DND-41 (cell line): ENCODE data around the gene NPC2.

Experiments
- ATAC-seq: fragments of 200-7000 bp; cut with Tn5 transposase; 3 replicates; pipeline ENCODE4 v1.9.1; 2021; ENCODE audit warnings: low read depth; ENCODE audit not compliant: insufficient read depth
- DNase-seq: peaks from one replicate; pipeline ENCODE4 v3.0.0-alpha.2; 2020
- H2AFZ ChIP-seq: 2 replicates; pipeline ENCODE4 v1.6.0; 2012; ENCODE audit warnings: low read depth, low read length
- H3K27ac ChIP-seq: 2 replicates; pipeline ENCODE4 v1.5.1; 2012; ENCODE audit warnings: low read length, inconsistent platforms
- H3K27me3 ChIP-seq: fragments of 200-600 bp; sonication (generic); 2 replicates; pipeline ENCODE4 v1.6.0; 2012; ENCODE audit warnings: low read length, mild to moderate bottlenecking, inconsistent platforms; ENCODE audit not compliant: insufficient read depth, poor library complexity
- H3K36me3 ChIP-seq: 2 replicates; pipeline ENCODE4 v1.5.1; 2012; ENCODE audit warnings: low read length, inconsistent platforms; ENCODE audit not compliant: insufficient read depth
- H3K4me1 ChIP-seq: 2 replicates; pipeline ENCODE4 v1.5.1; 2012; ENCODE audit warnings: mild to moderate bottlenecking, low read length; ENCODE audit not compliant: insufficient read depth
- H3K4me2 ChIP-seq: 2 replicates; pipeline ENCODE4 v1.6.0; 2012; ENCODE audit warnings: mild to moderate bottlenecking, moderate library complexity, low read length, inconsistent platforms; ENCODE audit not compliant: insufficient read depth
- H3K4me3 ChIP-seq, 2 experiments: fragments of 200-600 bp in 1 of 2; shearing (Covaris generic) in 1 of 2; 2 replicates each; pipeline ENCODE4 v1.5.1; 2012 to 2016; ENCODE audit warnings: inconsistent platforms in 2 of 2, low read length in 2 of 2, mild to moderate bottlenecking in 2 of 2, low read depth in 1 of 2, moderate library complexity in 1 of 2
- H3K79me2 ChIP-seq: 2 replicates; pipeline ENCODE4 v1.6.0; 2012; ENCODE audit warnings: low read length, inconsistent platforms; ENCODE audit not compliant: insufficient read depth
- H3K9ac ChIP-seq: 2 replicates; pipeline ENCODE4 v1.6.0; 2012; ENCODE audit warnings: low read depth, mild to moderate bottlenecking, inconsistent platforms, low read length, moderate library complexity
- H3K9me3 ChIP-seq: 2 replicates; pipeline ENCODE4 v1.5.1; 2012; ENCODE audit warnings: low read length, moderate library complexity, mild to moderate bottlenecking, inconsistent platforms; ENCODE audit not compliant: insufficient read depth, severe bottlenecking
- H4K20me1 ChIP-seq: 2 replicates; pipeline ENCODE4 v1.6.0; 2012; ENCODE audit warnings: low read length; ENCODE audit not compliant: insufficient read depth
- CTCF ChIP-seq: IDR thresholded peaks from 2 replicates; pipeline ENCODE4 v1.5.1; 2012; ENCODE audit warnings: borderline replicate concordance, low read length, moderate library complexity, mild to moderate bottlenecking; ENCODE audit not compliant: poor library complexity, severe bottlenecking; ENCODE audit errors: extremely low read depth
- EZH2 ChIP-seq: IDR thresholded peaks from 3 replicates; pipeline ENCODE4 v1.6.1; 2012; ENCODE audit warnings: borderline replicate concordance, low read depth, mild to moderate bottlenecking, moderate library complexity, low read length, inconsistent platforms; ENCODE audit not compliant: severe bottlenecking

Gene NPC2

GRCh38 chr14:74482571-74482970 lies 10.5 kb downstream of the NPC2 start:
- no peak for ATAC-seq
- no peaks in the 10 kb centered on the region for H4K20me1 ChIP-seq
- H3K4me2 ChIP-seq = no peak overlapping the region
- H3K4me3 ChIP-seq = no peak overlapping the region
- no peaks in the 10 kb centered on the region for H3K4me1 ChIP-seq
- TF ChIP-seq EZH2 (no peak), CTCF (no peak)
- no peaks in the 10 kb centered on the region for H3K79me2 ChIP-seq
- H3K9ac ChIP-seq = no peak overlapping the region
- no peaks in the 10 kb centered on the region for H3K27me3 ChIP-seq
- no peak overlapping the region for H2AFZ ChIP-seq
- peaks cover 57% of the 10 kb centered on the region for H3K36me3 ChIP-seq
- H3K27ac ChIP-seq = no peak overlapping the region
- no peaks in the 10 kb centered on the region for H3K9me3 ChIP-seq
- DNase-seq = no peak

DNA sequence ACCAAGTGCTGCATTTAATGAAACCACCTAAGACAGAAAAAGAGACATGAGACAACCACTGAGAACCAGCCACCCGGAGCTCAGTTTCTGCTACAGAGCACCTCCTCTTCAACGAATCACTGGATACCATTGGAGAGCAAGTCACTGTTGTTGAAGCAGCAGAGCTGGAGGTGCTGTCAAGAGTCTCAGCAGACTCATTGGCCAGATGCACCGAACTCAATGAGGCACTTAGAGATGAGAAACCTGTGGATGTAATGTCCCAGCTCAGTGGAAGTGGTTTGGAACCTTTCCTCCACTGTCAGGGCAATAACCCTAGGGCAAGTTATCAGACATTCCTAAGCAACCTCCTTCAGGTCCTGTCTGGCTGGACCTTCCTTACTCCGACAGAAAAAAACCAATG lies 13.1 kb downstream of the NPC2 start:
- no peak overlapping the region for H2AFZ ChIP-seq
- no peak overlapping the region for H3K9ac ChIP-seq
- H3K4me1 ChIP-seq = no peaks in the 10 kb centered on the region
- H3K4me2 ChIP-seq = no peak overlapping the region
- TF ChIP-seq CTCF = no peak
- no peak for TF ChIP-seq EZH2
- no peaks in the 10 kb centered on the region for H3K79me2 ChIP-seq
- H3K4me3 ChIP-seq = no peak overlapping the region
- peaks cover 50% of the 10 kb centered on the region for H3K36me3 ChIP-seq
- ATAC-seq (no peak), DNase-seq (no peak)
- no peak overlapping the region for H3K27ac ChIP-seq
- H4K20me1 ChIP-seq = no peaks in the 10 kb centered on the region; the same call in 1 of the 2 replicates
- H3K9me3 ChIP-seq = no peaks in the 10 kb centered on the region
- H3K27me3 ChIP-seq = no peaks in the 10 kb centered on the region

DNA sequence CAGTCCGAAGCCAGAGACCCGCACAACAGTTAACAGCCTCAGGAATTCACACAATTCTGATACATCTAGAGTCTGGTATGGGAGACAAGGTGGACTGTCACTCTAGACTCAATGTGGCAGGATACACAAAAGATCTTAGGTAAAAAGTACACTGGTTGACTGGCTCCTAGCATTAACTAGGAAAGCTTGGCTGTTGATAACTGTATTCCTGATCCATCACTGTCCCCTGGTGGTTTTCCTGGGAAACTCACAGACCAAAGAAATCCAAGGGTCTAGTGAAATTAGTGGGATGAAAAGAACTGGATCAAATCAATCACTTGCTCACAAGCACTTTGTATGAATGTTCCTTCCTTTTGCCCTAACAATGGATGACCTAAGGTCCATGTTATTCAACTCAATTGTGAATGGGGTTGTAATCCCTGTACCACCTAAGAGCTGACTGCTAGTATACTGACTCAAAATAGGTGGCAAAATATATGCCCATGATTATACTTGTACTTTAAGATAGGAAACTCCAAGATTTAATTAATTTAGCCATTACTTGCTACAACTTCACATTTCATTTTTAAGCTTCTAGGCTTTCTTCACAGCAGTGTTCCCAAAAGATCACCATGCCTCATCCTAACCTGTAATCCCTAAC lies 14.0 kb downstream of the NPC2 start:
- H3K4me2 ChIP-seq = no peak overlapping the region
- peaks cover 43% of the 10 kb centered on the region for H3K36me3 ChIP-seq
- H3K9ac ChIP-seq = no peak overlapping the region

More for the DNA sequence above, 14.0 kb downstream of the NPC2 start:
- Histone ChIP-seq H3K9me3 (no peaks in the 10 kb centered on the region), H2AFZ (no peak overlapping the region), H4K20me1 (no peaks in the 10 kb centered on the region; the same call in 1 of the 2 replicates), H3K27ac (no peak overlapping the region), H3K4me3 (no peak overlapping the region), H3K27me3 (no peaks in the 10 kb centered on the region), H3K4me1 (no peaks in the 10 kb centered on the region), H3K79me2 (no peaks in the 10 kb centered on the region)
- TF ChIP-seq EZH2 = no peak
- TF ChIP-seq CTCF = peak; percentile 43
- no peak for DNase-seq
- ATAC-seq = no peak
